Fibroblast of lung (primary cell): ENCODE measurements around the gene THAP5. TPM values are rescaled to one million over a fixed set of nuclear protein-coding genes. Genes with fewer than 3 reads are reported as not detected.
A peak's percentile ranks its signal among the peaks of the same experiment; 100 is the strongest.

ENCODE experiments used
- DNase-seq, 2 donors: peaks; one replicate each; pipeline versions ENCODE4 v3.0.0 to v3.0.0-alpha.2; 2010; ENCODE audit warnings: low read depth in 2 of 2
- H2AFZ ChIP-seq: 2 replicates; pipeline ENCODE4 v1.5.1; 2012; ENCODE audit warnings: low read length, control low read depth, inconsistent platforms
- H3K27ac ChIP-seq: 2 replicates; pipeline ENCODE4 v1.5.1; 2011; ENCODE audit warnings: low read length, control low read depth; ENCODE audit not compliant: insufficient read depth
- H3K27me3 ChIP-seq: 2 replicates; pipeline ENCODE4 v1.5.1; 2011; ENCODE audit warnings: mild to moderate bottlenecking, low read length; ENCODE audit not compliant: control insufficient read depth, insufficient read depth
- H3K36me3 ChIP-seq: 2 replicates; pipeline ENCODE4 v1.5.1; 2011; ENCODE audit warnings: low read length; ENCODE audit not compliant: control insufficient read depth, insufficient read depth
- H3K4me1 ChIP-seq: 2 replicates; pipeline ENCODE4 v1.5.1; 2011; ENCODE audit warnings: low read length; ENCODE audit not compliant: control insufficient read depth, insufficient read depth; ENCODE audit errors: extremely low read depth
- H3K4me2 ChIP-seq: 2 replicates; pipeline ENCODE4 v1.5.1; 2011; ENCODE audit warnings: low read length, control low read depth; ENCODE audit not compliant: insufficient read depth; ENCODE audit errors: extremely low read depth
- H3K4me3 ChIP-seq, 4 experiments: fragments of 200-600 bp in 1 of 4; sonication (generic) in 1 of 4; replicated peaks in 1 of 4; 2 replicates each; pipeline ENCODE4 v1.5.1; 2011 to 2016; ENCODE audit warnings: low read length in 4 of 4, low read depth in 3 of 4, mild to moderate bottlenecking in 3 of 4, control low read depth in 2 of 4, inconsistent platforms in 1 of 4, mixed read lengths in 1 of 4; ENCODE audit not compliant: insufficient read depth in 1 of 4; ENCODE audit errors: control extremely low read depth in 1 of 4
- H3K79me2 ChIP-seq: 2 replicates; pipeline ENCODE4 v1.5.1; 2012; ENCODE audit warnings: mild to moderate bottlenecking, low read length, inconsistent platforms; ENCODE audit not compliant: control insufficient read depth, insufficient read depth
- H3K9ac ChIP-seq: 2 replicates; pipeline ENCODE4 v1.5.1; 2011; ENCODE audit warnings: mild to moderate bottlenecking, low read length, control low read depth; ENCODE audit not compliant: insufficient read depth
- H3K9me3 ChIP-seq: 2 replicates; pipeline ENCODE4 v1.5.1; 2012; ENCODE audit warnings: low read depth, low read length; ENCODE audit not compliant: control insufficient read depth, insufficient read depth
- H4K20me1 ChIP-seq: 2 replicates; pipeline ENCODE4 v1.5.1; 2011; ENCODE audit warnings: low read length; ENCODE audit not compliant: control insufficient read depth, insufficient read depth; ENCODE audit errors: extremely low read depth
- EZH2 ChIP-seq: IDR thresholded peaks from 2 replicates; pipeline ENCODE4 v1.5.1; 2012; ENCODE audit warnings: low read length, control low read depth, mild to moderate bottlenecking; ENCODE audit errors: missing control alignments
- polyA plus RNA-seq, 2 donors: library from polyadenylated mRNA; depleted of rRNA in 1 of 2; stranded (reverse) in 1 of 2; unstranded in 1 of 2; fragments of >200 nt; gene quantifications; 2 replicates each; pipeline ENCODE4 v1.2.1, GENCODE V29; 2011 to 2012; ENCODE audit warnings: missing spikeins in 1 of 2
- total RNA-seq: library from RNA; depleted of rRNA; stranded (reverse); fragments of >200 nt; gene quantifications from 2 replicates; pipeline ENCODE4 v1.2.1, GENCODE V29; 2014
- TF ChIP-seq, protein P1 (sequence below), 2 donors: IDR thresholded peaks in 1 of 2; conservative IDR thresholded peaks in 1 of 2; 1 replicate in 1 of 2; 2 replicates in 1 of 2; pipeline ENCODE4 v1.5.1; 2011 to 2012; ENCODE audit warnings: low read length in 2 of 2, control low read depth in 1 of 2, inconsistent platforms in 1 of 2, low read depth in 1 of 2, mild to moderate bottlenecking in 1 of 2

The THAP5 gene
- total and polyA plus RNA-seq, 2 donors (not counting 1 experiment from before 2014, with no cell fraction given) = 18.4 to 24.1 TPM

DNA sequence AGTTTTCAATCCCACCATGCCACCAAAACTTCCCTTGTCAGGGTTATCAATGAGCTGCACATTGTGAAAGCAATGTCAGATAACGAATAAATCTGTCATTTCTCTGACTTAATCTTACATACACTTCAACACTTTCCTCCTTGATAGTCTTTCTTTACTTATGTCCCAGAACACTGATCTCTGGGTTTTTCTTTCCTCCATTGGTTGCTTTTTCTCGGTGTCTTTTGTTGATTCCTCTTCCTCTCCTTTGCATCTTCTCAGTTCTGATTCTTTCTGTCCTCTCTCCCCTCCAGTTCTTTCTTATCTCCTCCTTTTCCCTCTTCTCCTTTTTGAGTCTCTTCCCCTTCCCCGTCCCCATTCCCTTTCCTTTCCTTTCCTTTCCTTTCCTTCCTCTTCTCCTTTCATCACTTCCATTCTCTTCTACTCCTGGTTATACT lies 16.8 kb upstream of the THAP5 start:
- DNase-seq = no peak
- no peaks in the 10 kb centered on the region for H3K9me3 ChIP-seq
- H4K20me1 ChIP-seq = no peaks in the 10 kb centered on the region
- H3K9ac ChIP-seq = no peak overlapping the region
- no peaks in the 10 kb centered on the region for H3K36me3 ChIP-seq
- H3K79me2 ChIP-seq = no peaks in the 10 kb centered on the region
- no peaks in the 10 kb centered on the region for H3K4me1 ChIP-seq
- H3K4me2 ChIP-seq = no peak overlapping the region
- H3K27me3 ChIP-seq = no peaks in the 10 kb centered on the region
- H3K27ac ChIP-seq = no peak overlapping the region
- H2AFZ ChIP-seq = no peak overlapping the region
- H3K4me3 ChIP-seq = no peak overlapping the region
- no peak for TF ChIP-seq EZH2
- TF ChIP-seq, protein P1, sequence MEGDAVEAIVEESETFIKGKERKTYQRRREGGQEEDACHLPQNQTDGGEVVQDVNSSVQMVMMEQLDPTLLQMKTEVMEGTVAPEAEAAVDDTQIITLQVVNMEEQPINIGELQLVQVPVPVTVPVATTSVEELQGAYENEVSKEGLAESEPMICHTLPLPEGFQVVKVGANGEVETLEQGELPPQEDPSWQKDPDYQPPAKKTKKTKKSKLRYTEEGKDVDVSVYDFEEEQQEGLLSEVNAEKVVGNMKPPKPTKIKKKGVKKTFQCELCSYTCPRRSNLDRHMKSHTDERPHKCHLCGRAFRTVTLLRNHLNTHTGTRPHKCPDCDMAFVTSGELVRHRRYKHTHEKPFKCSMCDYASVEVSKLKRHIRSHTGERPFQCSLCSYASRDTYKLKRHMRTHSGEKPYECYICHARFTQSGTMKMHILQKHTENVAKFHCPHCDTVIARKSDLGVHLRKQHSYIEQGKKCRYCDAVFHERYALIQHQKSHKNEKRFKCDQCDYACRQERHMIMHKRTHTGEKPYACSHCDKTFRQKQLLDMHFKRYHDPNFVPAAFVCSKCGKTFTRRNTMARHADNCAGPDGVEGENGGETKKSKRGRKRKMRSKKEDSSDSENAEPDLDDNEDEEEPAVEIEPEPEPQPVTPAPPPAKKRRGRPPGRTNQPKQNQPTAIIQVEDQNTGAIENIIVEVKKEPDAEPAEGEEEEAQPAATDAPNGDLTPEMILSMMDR (conservative IDR thresholded peaks at IDR 0.05 in 1 of 2, IDR thresholded peaks at IDR 0.05 in 1 of 2; ENCODE audit: low read depth in 1 of 2, low read length in 2 of 2) = no peak

GRCh38 chr7:108585843-108586242 lies 16.3 kb upstream of the THAP5 start:
- no peaks in the 10 kb centered on the region for H3K79me2 ChIP-seq
- no peaks in the 10 kb centered on the region for H4K20me1 ChIP-seq
- no peak overlapping the region for H3K27ac ChIP-seq
- H3K4me3 ChIP-seq = no peak overlapping the region
- no peak for TF ChIP-seq EZH2
- TF ChIP-seq, protein P1 (conservative IDR thresholded peaks at IDR 0.05 in 1 of 2, IDR thresholded peaks at IDR 0.05 in 1 of 2; ENCODE audit: low read depth in 1 of 2, low read length in 2 of 2) = no peak
- no peaks in the 10 kb centered on the region for H3K9me3 ChIP-seq
- H3K27me3 ChIP-seq = no peaks in the 10 kb centered on the region
- no peaks in the 10 kb centered on the region for H3K4me1 ChIP-seq
- no peaks in the 10 kb centered on the region for H3K36me3 ChIP-seq
- H3K4me2 ChIP-seq = no peak overlapping the region
- H3K9ac ChIP-seq = no peak overlapping the region
- no peak overlapping the region for H2AFZ ChIP-seq
- no peak for DNase-seq

DNA sequence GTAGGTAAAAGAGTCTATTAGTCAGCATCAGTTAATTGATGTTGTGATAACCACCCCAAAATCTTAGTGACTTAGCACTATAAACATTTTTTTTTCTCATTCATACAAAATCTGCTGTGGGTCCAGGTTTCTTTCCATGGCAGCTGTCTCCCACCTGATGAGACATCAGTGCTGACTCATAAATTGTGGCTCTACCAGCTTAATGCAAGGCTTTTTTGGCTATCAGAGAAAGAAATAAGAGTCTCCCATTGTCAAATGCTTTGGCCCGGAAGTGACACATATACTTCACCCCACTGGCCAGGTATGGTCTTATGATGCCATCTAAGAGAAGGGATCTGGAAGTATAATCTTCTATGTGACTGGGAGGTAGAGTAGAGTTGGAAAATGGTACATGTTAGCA lies 14.7 kb upstream of the THAP5 start:
- DNase-seq = peak in 1 of 2 donors; percentile 13
- no peaks in the 10 kb centered on the region for H4K20me1 ChIP-seq
- no peaks in the 10 kb centered on the region for H3K36me3 ChIP-seq
- H3K9me3 ChIP-seq = no peaks in the 10 kb centered on the region
- TF ChIP-seq, protein P1 (conservative IDR thresholded peaks at IDR 0.05 in 1 of 2, IDR thresholded peaks at IDR 0.05 in 1 of 2; ENCODE audit: low read depth in 1 of 2, low read length in 2 of 2) = no peak
- TF ChIP-seq EZH2 = no peak
- no peak overlapping the region for H3K9ac ChIP-seq
- H3K27me3 ChIP-seq = no peaks in the 10 kb centered on the region
- H3K79me2 ChIP-seq = no peaks in the 10 kb centered on the region
- H2AFZ ChIP-seq = no peak overlapping the region
- no peaks in the 10 kb centered on the region for H3K4me1 ChIP-seq
- no peak overlapping the region for H3K27ac ChIP-seq
- no peak overlapping the region for H3K4me3 ChIP-seq
- no peak overlapping the region for H3K4me2 ChIP-seq
